Neuronal stem cell (in vitro differentiated cells): ENCODE measurements around the gene ADGRL3.

Experiments used
- DNase-seq: peaks from one replicate; pipeline ENCODE4 v3.0.0-alpha.2; 2013; ENCODE audit warnings: low spot score
- H2AFZ ChIP-seq: one replicate; pipeline ENCODE4 v1.6.1; 2013; ENCODE audit warnings: mild to moderate bottlenecking, low read length, inconsistent platforms
- H2AK5ac ChIP-seq: 2 replicates; pipeline ENCODE4 v1.6.1; 2013; ENCODE audit warnings: low read depth, mild to moderate bottlenecking, inconsistent platforms, low read length, moderate library complexity, mixed read lengths
- H2BK120ac ChIP-seq: 2 replicates; pipeline ENCODE4 v1.6.1; 2013; ENCODE audit warnings: low read depth, mild to moderate bottlenecking, inconsistent platforms, low read length, moderate library complexity, mixed read lengths
- H2BK12ac ChIP-seq: one replicate; pipeline ENCODE4 v1.6.1; 2013; ENCODE audit warnings: low read length, inconsistent platforms
- H2BK15ac ChIP-seq: 2 replicates; pipeline ENCODE4 v1.6.1; 2013; ENCODE audit warnings: mild to moderate bottlenecking, low read length, inconsistent platforms, mixed read lengths
- H2BK5ac ChIP-seq: one replicate; pipeline ENCODE4 v1.6.1; 2013; ENCODE audit warnings: inconsistent platforms, mild to moderate bottlenecking, low read length, moderate library complexity
- H3K14ac ChIP-seq: one replicate; pipeline ENCODE4 v1.6.1; 2013; ENCODE audit warnings: low read length, inconsistent platforms
- H3K18ac ChIP-seq: 2 replicates; pipeline ENCODE4 v1.6.1; 2013; ENCODE audit warnings: low read length, inconsistent platforms
- H3K23ac ChIP-seq: 2 replicates; pipeline ENCODE4 v1.6.1; 2013; ENCODE audit warnings: low read depth, mild to moderate bottlenecking, mixed read lengths, low read length, inconsistent platforms; ENCODE audit not compliant: poor library complexity
- H3K27ac ChIP-seq: replicated peaks from 3 replicates; pipeline ENCODE4 v1.5.1; 2013; ENCODE audit warnings: low read length, inconsistent platforms
- H3K27me3 ChIP-seq, 3 experiments: 2 replicates each; pipeline ENCODE4 v1.6.1; 2013; ENCODE audit warnings: low read length in 3 of 3, mild to moderate bottlenecking in 2 of 3, inconsistent platforms in 1 of 3, low read depth in 1 of 3, mixed read lengths in 1 of 3, moderate library complexity in 1 of 3; ENCODE audit not compliant: control insufficient read depth in 3 of 3, insufficient read depth in 3 of 3
- H3K36me3 ChIP-seq, 2 donors: replicated peaks in 1 of 2; 2 replicates each; pipeline ENCODE4 v1.6.1; 2013; ENCODE audit warnings: low read length in 2 of 2; ENCODE audit not compliant: control insufficient read depth in 2 of 2, insufficient read depth in 2 of 2
- H3K4ac ChIP-seq: 2 replicates; pipeline ENCODE4 v1.6.1; 2013; ENCODE audit warnings: inconsistent platforms, mild to moderate bottlenecking, low read length, moderate library complexity
- H3K4me1 ChIP-seq, 2 donors: 1 replicate in 1 of 2; 2 replicates in 1 of 2; pipeline ENCODE4 v1.6.1; 2013; ENCODE audit warnings: low read length in 2 of 2, low read depth in 1 of 2; ENCODE audit not compliant: control insufficient read depth in 2 of 2, insufficient read depth in 1 of 2
- H3K4me2 ChIP-seq: one replicate; pipeline ENCODE4 v1.6.1; 2013; ENCODE audit warnings: mild to moderate bottlenecking, low read length, inconsistent platforms; ENCODE audit not compliant: insufficient read depth, poor library complexity, severe bottlenecking
- H3K4me3 ChIP-seq, 2 donors: 2 replicates each; pipeline ENCODE4 v1.5.1; 2013; ENCODE audit warnings: low read length in 2 of 2, mild to moderate bottlenecking in 2 of 2, inconsistent platforms in 1 of 2, moderate library complexity in 1 of 2
- H3K79me1 ChIP-seq: one replicate; pipeline ENCODE4 v1.6.1; 2013; ENCODE audit warnings: low read depth, mild to moderate bottlenecking, inconsistent platforms, low read length, moderate library complexity
- H3K9ac ChIP-seq: one replicate; pipeline ENCODE4 v1.6.1; 2013; ENCODE audit warnings: mild to moderate bottlenecking, low read depth, low read length, inconsistent platforms; ENCODE audit not compliant: poor library complexity
- H3K9me3 ChIP-seq, 2 donors: replicated peaks in 1 of 2; 2 replicates each; pipeline versions ENCODE3 to v1.6.1; 2013; ENCODE audit warnings: low read length in 2 of 2, mild to moderate bottlenecking in 2 of 2, inconsistent platforms in 1 of 2, low read depth in 1 of 2, mixed read lengths in 1 of 2, moderate library complexity in 1 of 2; ENCODE audit not compliant: control insufficient read depth in 2 of 2, insufficient read depth in 1 of 2
- H4K8ac ChIP-seq: one replicate; pipeline ENCODE4 v1.6.1; 2013; ENCODE audit warnings: low read depth, mild to moderate bottlenecking, inconsistent platforms, low read length, moderate library complexity
- H4K91ac ChIP-seq: one replicate; pipeline ENCODE4 v1.6.1; 2013; ENCODE audit warnings: low read length, low read depth, mild to moderate bottlenecking, inconsistent platforms; ENCODE audit not compliant: poor library complexity
- WGBS, 2 donors: extraction: QIAGEN DNeasy Blood & Tissue Kit; methylation state at CpG; one replicate each; pipeline ENCODE4 v1.1.7; 2013; ENCODE audit warnings: missing lambda C conversion rate in 2 of 2, mixed read lengths in 1 of 2; ENCODE audit not compliant: insufficient read length in 2 of 2, insufficient replicate concordance in 1 of 2; ENCODE audit errors: extremely low coverage in 2 of 2; 5-methylcytosine and 5-hydroxymethylcytosine counted together

The ADGRL3 gene

DNA sequence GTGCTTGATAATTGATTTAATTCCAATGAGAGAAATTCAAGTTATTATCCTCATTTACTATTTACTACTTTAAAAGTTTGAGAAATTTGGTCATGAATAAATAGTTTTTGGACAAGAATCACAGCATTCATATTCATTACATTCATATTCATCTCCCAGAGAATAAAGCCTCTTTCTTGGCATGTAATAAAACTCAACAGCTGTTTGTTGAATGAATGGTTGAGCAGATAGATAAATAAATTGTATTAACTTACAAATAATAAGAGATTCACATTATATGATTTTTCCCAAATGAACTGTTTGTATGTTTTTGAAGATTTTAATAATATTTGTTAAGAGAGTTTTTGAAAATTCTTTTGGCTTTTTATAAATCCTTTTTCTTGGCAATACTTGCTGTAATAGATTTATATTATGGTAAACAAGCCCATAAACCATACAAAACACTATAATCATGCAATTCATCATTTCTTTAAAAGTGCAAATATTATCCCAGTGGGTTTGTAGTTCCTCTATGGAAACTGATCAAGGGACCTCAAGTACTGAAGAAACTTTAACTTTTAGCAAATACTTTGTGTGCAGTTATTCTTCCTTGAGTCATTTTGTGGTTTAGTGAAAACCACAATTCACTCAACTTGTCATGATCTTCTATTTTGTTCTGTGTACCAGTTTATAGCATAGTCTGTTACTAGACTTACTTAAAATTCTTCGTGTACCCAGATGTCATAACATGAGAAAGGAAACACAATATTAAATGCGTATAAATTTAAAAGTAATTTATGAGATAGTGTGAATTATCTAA, 371.8 kb downstream of the ADGRL3 start:
- Histone ChIP-seq H3K18ac (no peak overlapping the region), H3K4me3 (no peak overlapping the region), H3K9me3 (no peaks in the 10 kb centered on the region), H3K23ac (no peak overlapping the region), H2AK5ac (no peak overlapping the region), H3K4me2 (no peak overlapping the region), H4K91ac (no peak overlapping the region), H3K14ac (no peak overlapping the region), H3K79me1 (no peaks in the 10 kb centered on the region), H3K4me1 (no peaks in the 10 kb centered on the region), H2AFZ (no peak overlapping the region), H3K27ac (no peak overlapping the region), H4K8ac (no peak overlapping the region), H3K36me3 (no peaks in the 10 kb centered on the region), H2BK120ac (no peak overlapping the region), H2BK12ac (no peak overlapping the region), H3K27me3 (no peaks in the 10 kb centered on the region), H3K4ac (no peak overlapping the region), H3K9ac (no peak overlapping the region), H2BK5ac (no peak overlapping the region), H2BK15ac (no peak overlapping the region)
- DNase-seq = no peak
- WGBS, 2 donors = no CpG with 5 or more reads among the region's 2 CpGs

DNA sequence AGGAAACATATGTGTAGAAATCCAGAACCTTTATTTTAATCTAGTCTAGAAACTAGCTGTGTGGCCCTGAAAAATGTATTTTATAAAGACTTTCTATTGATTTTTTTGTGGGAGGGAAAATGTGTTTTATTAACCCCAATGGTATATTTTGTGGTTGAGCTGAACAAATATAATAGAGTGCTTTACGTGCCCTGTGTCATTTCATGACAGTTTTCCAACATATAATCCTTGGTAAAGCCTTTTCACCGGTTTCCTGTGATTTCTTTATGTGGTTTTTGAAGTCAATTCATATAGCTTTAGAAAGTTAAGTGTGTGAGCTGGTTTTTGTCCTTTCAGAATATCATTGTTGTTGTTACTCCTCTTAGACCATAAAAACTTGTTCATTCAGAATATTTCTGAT, 375.7 kb downstream of the ADGRL3 start:
- no CpG with 5 or more reads among the region's 2 CpGs for whole genome bisulfite sequencing, 2 donors
- no peaks in the 10 kb centered on the region for H3K4me1 ChIP-seq
- H2AK5ac ChIP-seq = no peak overlapping the region
- no peak overlapping the region for H2BK15ac ChIP-seq
- no peak overlapping the region for H3K4ac ChIP-seq
- H3K4me2 ChIP-seq = no peak overlapping the region
- H3K27me3 ChIP-seq = no peaks in the 10 kb centered on the region
- H3K4me3 ChIP-seq = no peak overlapping the region
- H2BK5ac ChIP-seq = no peak overlapping the region
- no peak overlapping the region for H3K27ac ChIP-seq
- no peak overlapping the region for H3K14ac ChIP-seq
- no peaks in the 10 kb centered on the region for H3K9me3 ChIP-seq
- H3K36me3 ChIP-seq = no peaks in the 10 kb centered on the region
- DNase-seq = no peak
- H3K9ac ChIP-seq = no peak overlapping the region
- H3K18ac ChIP-seq = no peak overlapping the region
- H2BK12ac ChIP-seq = no peak overlapping the region
- no peak overlapping the region for H2AFZ ChIP-seq
- no peak overlapping the region for H4K91ac ChIP-seq
- no peak overlapping the region for H2BK120ac ChIP-seq
- H3K23ac ChIP-seq = no peak overlapping the region
- no peak overlapping the region for H4K8ac ChIP-seq
- H3K79me1 ChIP-seq = no peaks in the 10 kb centered on the region

DNA sequence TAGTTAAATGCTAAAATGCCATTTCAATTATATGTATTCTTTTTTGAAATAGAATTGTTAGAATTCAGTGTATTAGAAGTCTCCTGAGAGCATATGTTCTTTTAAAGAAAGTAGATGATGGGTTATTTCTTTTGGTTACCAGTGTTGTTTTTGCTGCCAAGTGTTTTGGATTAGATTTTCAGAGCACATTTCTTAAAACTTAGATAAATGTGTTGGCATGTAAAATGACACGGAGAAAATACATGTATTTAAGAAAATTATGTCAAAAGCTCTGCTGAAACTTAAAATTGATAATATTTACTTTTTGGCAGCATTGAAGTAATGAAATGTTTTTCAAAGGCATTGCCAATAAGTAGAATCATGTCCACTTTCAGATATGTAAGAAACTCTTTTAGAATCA, 379.7 kb downstream of the ADGRL3 start:
- no peak overlapping the region for H4K8ac ChIP-seq
- H2BK5ac ChIP-seq = no peak overlapping the region
- H3K27me3 ChIP-seq = no peaks in the 10 kb centered on the region

DNA sequence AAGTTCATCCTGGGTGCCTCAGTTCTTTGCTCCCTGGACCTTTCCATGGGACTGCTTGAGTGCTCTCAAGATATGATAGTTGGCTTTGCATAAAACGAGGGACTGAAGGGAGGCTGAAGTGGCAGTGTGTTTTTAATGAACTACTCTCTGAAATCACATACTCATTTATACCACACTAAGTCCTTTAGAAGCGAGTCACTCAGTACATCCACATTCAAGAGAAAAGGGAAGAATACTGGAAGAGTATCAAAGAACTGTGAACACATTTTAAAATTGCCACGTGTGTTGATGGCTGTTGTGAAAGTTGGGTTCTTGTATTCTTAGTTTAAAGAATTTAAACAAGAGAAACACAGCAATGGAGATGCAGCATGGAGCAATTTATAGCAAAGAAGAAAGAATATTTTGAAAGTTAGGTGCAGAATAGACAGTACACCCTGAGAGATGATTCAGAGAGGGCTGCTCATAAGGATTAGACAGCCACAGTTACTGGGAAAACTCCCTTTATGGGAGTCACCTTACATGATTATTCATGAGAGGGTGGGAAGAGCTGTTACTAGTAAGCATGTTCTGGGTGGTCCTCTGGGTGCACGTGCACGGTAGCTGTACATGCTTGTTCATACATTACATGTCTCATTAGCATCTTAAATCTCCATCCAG, 380.7 kb downstream of the ADGRL3 start:
- no peaks in the 10 kb centered on the region for H3K4me1 ChIP-seq
- DNase-seq = no peak
- WGBS, 2 donors = no CpG with 5 or more reads among the region's 5 CpGs
- H3K36me3 ChIP-seq = no peaks in the 10 kb centered on the region
- H2BK5ac ChIP-seq = no peak overlapping the region
- no peak overlapping the region for H2BK12ac ChIP-seq
- no peaks in the 10 kb centered on the region for H3K79me1 ChIP-seq
- no peak overlapping the region for H4K91ac ChIP-seq
- H3K4ac ChIP-seq = no peak overlapping the region
- H3K14ac ChIP-seq = no peak overlapping the region
- H2BK15ac ChIP-seq = no peak overlapping the region
- no peak overlapping the region for H3K4me2 ChIP-seq
- H3K9me3 ChIP-seq = no peaks in the 10 kb centered on the region
- H3K18ac ChIP-seq = no peak overlapping the region
- H3K4me3 ChIP-seq = no peak overlapping the region
- no peak overlapping the region for H3K9ac ChIP-seq
- H3K27me3 ChIP-seq = no peaks in the 10 kb centered on the region
- H4K8ac ChIP-seq = no peak overlapping the region
- H2AK5ac ChIP-seq = no peak overlapping the region
- H3K23ac ChIP-seq = no peak overlapping the region
- no peak overlapping the region for H3K27ac ChIP-seq
- H2BK120ac ChIP-seq = no peak overlapping the region
- H2AFZ ChIP-seq = no peak overlapping the region

More for the DNA sequence above, 379.7 kb downstream of the ADGRL3 start:
- Histone ChIP-seq H3K4me2 (no peak overlapping the region), H4K91ac (no peak overlapping the region), H2AFZ (no peak overlapping the region), H2AK5ac (no peak overlapping the region), H3K36me3 (no peaks in the 10 kb centered on the region), H2BK15ac (no peak overlapping the region), H3K23ac (no peak overlapping the region), H3K4me3 (no peak overlapping the region), H3K18ac (no peak overlapping the region), H2BK120ac (no peak overlapping the region), H3K9me3 (no peaks in the 10 kb centered on the region), H3K4ac (no peak overlapping the region), H3K14ac (no peak overlapping the region), H2BK12ac (no peak overlapping the region), H3K4me1 (no peaks in the 10 kb centered on the region), H3K79me1 (no peaks in the 10 kb centered on the region), H3K9ac (no peak overlapping the region), H3K27ac (no peak overlapping the region)
- DNase-seq = no peak
- no CpG with 5 or more reads among the region's 1 CpG for WGBS, 2 donors
